H1 (cell line): ENCODE measurements around the gene PHTF1. TPM values are rescaled to one million over a fixed set of nuclear protein-coding genes. Genes with fewer than 3 reads are reported as not detected.

Source experiments
- BACH1 ChIP-seq: IDR thresholded peaks from 2 replicates; pipeline ENCODE4 v1.6.1; 2012; ENCODE audit warnings: low read length, improper control_type of control experiment
- BRCA1 ChIP-seq: IDR thresholded peaks from 2 replicates; pipeline ENCODE4 v1.6.1; 2012; ENCODE audit warnings: low read depth, low read length, improper control_type of control experiment
- CEBPB ChIP-seq: IDR thresholded peaks from 2 replicates; pipeline ENCODE4 v1.6.1; 2012; ENCODE audit warnings: low read depth, low read length
- CHD2 ChIP-seq: IDR thresholded peaks from 2 replicates; pipeline ENCODE4 v1.6.1; 2012; ENCODE audit warnings: low read length, improper control_type of control experiment
- GABPA ChIP-seq: IDR thresholded peaks from 2 replicates; pipeline ENCODE4 v1.6.1; 2011; ENCODE audit warnings: mild to moderate bottlenecking, low read length, moderate library complexity, borderline replicate concordance; ENCODE audit not compliant: insufficient read depth
- HDAC6 ChIP-seq: IDR thresholded peaks from one replicate; pipeline ENCODE4 v1.7.1; 2012; ENCODE audit warnings: low read depth, mild to moderate bottlenecking, inconsistent platforms, low read length, moderate library complexity
- JUND ChIP-seq: IDR thresholded peaks from 2 replicates; pipeline ENCODE4 v1.6.1; 2011; ENCODE audit warnings: mild to moderate bottlenecking, improper control_type of control experiment, low read length
- KDM1A ChIP-seq: fragments of 200-600, 300-600 bp; sonication (generic); IDR thresholded peaks from 2 replicates; pipeline ENCODE4 v1.7.1; 2016; ENCODE audit warnings: mild to moderate bottlenecking, low read length, borderline replicate concordance
- SUZ12 ChIP-seq: fragments of 200-600 bp; sonication (generic); IDR thresholded peaks from 2 replicates; pipeline ENCODE4 v1.6.1; 2012; ENCODE audit warnings: mild to moderate bottlenecking, inconsistent platforms, low read length, moderate library complexity, mixed read lengths
- TBP ChIP-seq: IDR thresholded peaks from 2 replicates; pipeline ENCODE4 v1.6.1; 2011; ENCODE audit warnings: low read depth, low read length, improper control_type of control experiment
- TEAD4 ChIP-seq: IDR thresholded peaks from 2 replicates; pipeline ENCODE4 v1.6.1; 2012; ENCODE audit warnings: low read depth, low read length, inconsistent platforms, mixed read lengths
- ZNF274 ChIP-seq: IDR thresholded peaks from 2 replicates; pipeline ENCODE4 v1.7.0; 2012; ENCODE audit warnings: low read length, borderline replicate concordance; ENCODE audit errors: extremely low read depth
- polyA plus RNA-seq, 7 experiments: library from polyadenylated mRNA; depleted of rRNA in 3 of 7; stranded (reverse) in 5 of 7; unstranded in 2 of 7; fragments of >200 nt in 5 of 7; fragments of 200-250 nt in 2 of 7; gene quantifications; 1 replicate in 5 of 7; 2 replicates in 1 of 7; 4 replicates in 1 of 7; pipeline versions ENCODE4 v1.2.1 to v1.2.3, GENCODE V29; 2011 to 2013; ENCODE audit warnings: missing spikeins in 2 of 7, mixed read lengths in 2 of 7
- total RNA-seq: library from RNA; stranded (reverse); fragmentation: NEBNext Ultra II Directional; extraction: Animal tissue kit (Norgen Biotek cat#: 25700); gene quantifications from 2 replicates; pipeline ENCODE4 v1.2.1, GENCODE V29; 2021

Gene PHTF1
- total and polyA plus RNA-seq, 2 of the 8 experiments (the other 6 are each of a cell fraction or from before 2014, with no cell fraction given) = 9.1 to 26.9 TPM

DNA sequence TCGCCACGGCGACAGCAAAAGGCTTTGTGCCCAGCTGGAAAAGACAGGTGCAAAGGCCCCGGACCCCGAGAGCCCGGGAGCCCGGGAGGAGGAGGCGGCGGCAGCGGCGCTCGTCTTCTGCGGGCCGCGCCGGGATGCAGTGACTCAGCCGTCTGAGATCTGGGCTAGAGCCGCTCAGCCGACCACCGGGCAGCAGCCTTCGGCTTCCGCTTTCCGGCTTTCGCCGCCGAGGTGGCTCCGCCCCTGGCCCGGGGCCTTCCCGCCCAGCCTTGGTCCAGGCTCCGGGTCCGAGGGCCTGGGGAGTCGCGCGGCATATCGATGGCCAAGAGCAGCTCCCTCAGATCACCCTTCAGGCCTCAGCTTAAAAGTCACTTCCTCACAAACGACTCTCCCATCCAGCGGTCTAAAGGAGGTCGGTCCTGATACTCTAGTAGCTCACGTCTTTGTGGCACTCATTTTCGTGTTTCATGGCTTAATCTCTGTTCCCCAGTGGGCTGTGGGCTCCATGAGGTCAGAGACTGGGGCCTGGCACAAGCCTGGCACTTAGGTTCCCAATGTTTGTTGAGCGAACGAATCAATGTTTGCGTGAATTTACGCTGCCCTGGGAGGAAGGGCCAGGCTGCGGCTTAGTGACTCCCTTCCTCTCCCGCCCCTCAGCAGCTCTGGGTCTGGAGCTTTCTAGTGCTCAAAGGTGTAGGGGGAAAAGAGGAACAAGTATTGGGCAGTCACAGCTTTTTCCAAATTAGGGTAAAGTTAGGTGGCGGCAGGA lies at the start of gene PHTF1 (continued):
- TF ChIP-seq TEAD4 (no peak), SUZ12 (no peak), JUND (no peak; the same call in 1 of the 2 replicates), CEBPB (no peak), ZNF274 (no peak), TBP (peak; percentile 63; the same call in 1 of the 2 replicates), BACH1 (no peak), KDM1A (no peak), BRCA1 (no peak), CHD2 (no peak), HDAC6 (no peak), GABPA (no peak)
